ENCODE results near the gene SLC7A8. TPM values are rescaled to one million over a fixed set of nuclear protein-coding genes. Genes with fewer than 3 reads are reported as not detected.

SLC7A8 gene
- total RNA-seq, 2 donors from 2014 or later, result 119 to 143 TPM

- peak within 1 kb of the TSS; percentile 99 for H3K27ac ChIP-seq
- peak; percentile 69 for DNase-seq (ENCODE audit: low spot score)
- H3K36me3 ChIP-seq, result no peaks in the 10 kb centered on the region
- intact Hi-C loops (cut with DNase I), result no loop called here
- under 1% methylated on average over 51 of the region's 55 CpGs for WGBS
- peaks cover 5% of the 10 kb centered on the region for H3K4me1 ChIP-seq (replicated peaks)
- no peaks in the 10 kb centered on the region for H3K27me3 ChIP-seq (replicated peaks; ENCODE audit: insufficient read depth)
- peak within 1 kb of the TSS; percentile 84 to 90 for H3K4me3 ChIP-seq
- TF ChIP-seq, protein P1, sequence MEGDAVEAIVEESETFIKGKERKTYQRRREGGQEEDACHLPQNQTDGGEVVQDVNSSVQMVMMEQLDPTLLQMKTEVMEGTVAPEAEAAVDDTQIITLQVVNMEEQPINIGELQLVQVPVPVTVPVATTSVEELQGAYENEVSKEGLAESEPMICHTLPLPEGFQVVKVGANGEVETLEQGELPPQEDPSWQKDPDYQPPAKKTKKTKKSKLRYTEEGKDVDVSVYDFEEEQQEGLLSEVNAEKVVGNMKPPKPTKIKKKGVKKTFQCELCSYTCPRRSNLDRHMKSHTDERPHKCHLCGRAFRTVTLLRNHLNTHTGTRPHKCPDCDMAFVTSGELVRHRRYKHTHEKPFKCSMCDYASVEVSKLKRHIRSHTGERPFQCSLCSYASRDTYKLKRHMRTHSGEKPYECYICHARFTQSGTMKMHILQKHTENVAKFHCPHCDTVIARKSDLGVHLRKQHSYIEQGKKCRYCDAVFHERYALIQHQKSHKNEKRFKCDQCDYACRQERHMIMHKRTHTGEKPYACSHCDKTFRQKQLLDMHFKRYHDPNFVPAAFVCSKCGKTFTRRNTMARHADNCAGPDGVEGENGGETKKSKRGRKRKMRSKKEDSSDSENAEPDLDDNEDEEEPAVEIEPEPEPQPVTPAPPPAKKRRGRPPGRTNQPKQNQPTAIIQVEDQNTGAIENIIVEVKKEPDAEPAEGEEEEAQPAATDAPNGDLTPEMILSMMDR (IDR thresholded peaks at IDR 0.05), result no peak
- TF ChIP-seq POLR2A (IDR thresholded peaks at IDR 0.05) (peak; percentile 73), POLR2AphosphoS5 (IDR thresholded peaks at IDR 0.05) (peak; percentile 29)
- H3K9me3 ChIP-seq, result no peaks in the 10 kb centered on the region
These were observed 88.7 kb downstream of the SLC7A8 start, which contains the start of gene ACIN1 for GRCh38 chr14:23094666-23095195. Gene ACIN1, minus strand, starts transcription at chr14:23095136. Its CDS starts 24 bp downstream, at chr14:23095112.

GRCh38 chr14:23093991-23094665 is 89.3 kb downstream of the SLC7A8 start:
- Histone ChIP-seq H3K9me3 (no peaks in the 10 kb centered on the region), H3K4me1 (replicated peaks) (peaks cover 5% of the 10 kb centered on the region), H3K36me3 (no peaks in the 10 kb centered on the region), H3K27ac (peak overlapping the region; percentile 99), H3K27me3 (replicated peaks; ENCODE audit: insufficient read depth) (no peaks in the 10 kb centered on the region), H3K4me3 (peak overlapping the region; percentile 84 to 90)
- TF ChIP-seq POLR2AphosphoS5 (IDR thresholded peaks at IDR 0.05) (no peak), POLR2A (IDR thresholded peaks at IDR 0.05) (no peak)
- TF ChIP-seq, protein P1 (IDR thresholded peaks at IDR 0.05), result no peak
- intact Hi-C loops (cut with DNase I), result no loop called here
- no peak for DNase-seq (ENCODE audit: low spot score)
- WGBS, result under 1% methylated on average over 14 of the region's 14 CpGs

DNA sequence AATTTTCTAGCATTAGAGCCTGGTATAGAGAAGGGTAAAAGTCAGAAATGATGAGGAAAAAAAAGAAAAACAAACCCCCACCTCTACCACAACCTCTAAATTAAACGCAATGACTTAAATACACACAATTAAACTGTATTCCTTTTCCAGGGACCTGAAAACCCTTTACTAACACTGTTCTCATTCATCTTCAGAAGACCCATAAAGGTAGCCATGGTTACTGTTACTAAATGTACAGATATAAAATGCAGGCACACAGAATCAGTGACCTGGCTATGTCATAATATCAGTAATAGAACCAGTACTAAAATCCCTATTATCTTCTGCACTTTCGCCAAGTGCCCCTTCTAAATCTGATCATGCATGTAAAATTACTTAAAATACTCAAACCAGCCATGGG is 89.9 kb downstream of the SLC7A8 start:
- Histone ChIP-seq H3K27ac (no peak overlapping the region), H3K4me3 (peak overlapping the region in 1 of 2 donors; percentile 84), H3K36me3 (peaks cover 0 to 4% of the 10 kb centered on the region in 2 donors), H3K4me1 (replicated peaks) (peaks cover 5% of the 10 kb centered on the region), H3K9me3 (no peaks in the 10 kb centered on the region), H3K27me3 (replicated peaks; ENCODE audit: insufficient read depth) (no peaks in the 10 kb centered on the region)
- no peak for TF ChIP-seq POLR2A (IDR thresholded peaks at IDR 0.05)
- TF ChIP-seq, protein P1 (IDR thresholded peaks at IDR 0.05), result no peak
- TF ChIP-seq POLR2AphosphoS5 (IDR thresholded peaks at IDR 0.05), result no peak
- WGBS, result 59% methylated on average over 2 of the region's 2 CpGs
- DNase-seq (ENCODE audit: low spot score), result no peak
- intact Hi-C loops (cut with DNase I), result no loop called here

DNA sequence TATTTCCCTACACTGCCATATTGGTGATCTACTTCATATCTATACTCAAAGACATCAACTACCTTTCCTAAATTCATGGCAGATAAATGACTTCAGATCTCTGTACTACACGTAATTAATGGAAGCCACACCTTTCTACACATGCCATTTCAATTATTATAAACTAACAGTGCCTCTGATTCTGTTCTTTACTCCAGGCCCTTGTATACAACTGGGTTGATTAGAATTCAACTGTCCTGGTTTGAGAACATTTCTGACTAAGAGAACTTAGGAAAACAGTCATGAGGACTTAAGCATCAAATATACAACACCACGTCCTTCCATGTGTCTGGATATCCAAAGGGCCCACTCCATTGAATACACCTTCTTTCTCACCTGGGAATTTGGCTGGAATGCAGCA is 90.4 kb downstream of the SLC7A8 start:
- Histone ChIP-seq H3K27me3 (replicated peaks; ENCODE audit: insufficient read depth) (no peaks in the 10 kb centered on the region), H3K4me1 (replicated peaks) (peaks cover 5% of the 10 kb centered on the region), H3K9me3 (no peaks in the 10 kb centered on the region), H3K27ac (no peak overlapping the region), H3K36me3 (peaks cover 0 to 8% of the 10 kb centered on the region in 2 donors), H3K4me3 (no peak overlapping the region)
- 63% methylated on average over 2 of the region's 2 CpGs for WGBS
- DNase-seq (ENCODE audit: low spot score), result no peak
- no peak for TF ChIP-seq POLR2A (IDR thresholded peaks at IDR 0.05)
- no peak for TF ChIP-seq POLR2AphosphoS5 (IDR thresholded peaks at IDR 0.05)
- TF ChIP-seq, protein P1 (IDR thresholded peaks at IDR 0.05), result no peak
- intact Hi-C loops (cut with DNase I), result no loop called here
